Smooth muscle cell (in vitro differentiated cells): ENCODE results near the gene SBDS. TPM values are rescaled to one million over a fixed set of nuclear protein-coding genes. Genes with fewer than 3 reads are reported as not detected.

Experiments used
- DNase-seq: peaks from one replicate; lab custom pipeline; 2025; ENCODE audit not compliant: unreplicated experiment; lab: John Stamatoyannopoulos, UW
- H2AFZ ChIP-seq: fragments of 200-600 bp; sonication (generic); 2 replicates; pipeline ENCODE4 v1.6.0; 2016; ENCODE audit warnings: antibody characterized with exemption, low read depth, mild to moderate bottlenecking
- H3F3A ChIP-seq: fragments of 200-600 bp; sonication (generic); 2 replicates; pipeline ENCODE4 v1.6.0; 2017; ENCODE audit warnings: antibody characterized with exemption, low read depth
- H3K27ac ChIP-seq: fragments of 200-600 bp; sonication (generic); 2 replicates; pipeline ENCODE4 v1.5.1; 2016; ENCODE audit warnings: low read depth, mild to moderate bottlenecking
- H3K27me3 ChIP-seq: fragments of 200-600 bp; sonication (generic); 2 replicates; pipeline ENCODE4 v1.6.1; 2016; ENCODE audit warnings: low read depth, mild to moderate bottlenecking
- H3K36me3 ChIP-seq: fragments of 200-600 bp; sonication (generic); 2 replicates; pipeline ENCODE4 v1.5.1; 2016; ENCODE audit warnings: low read depth
- H3K4me1 ChIP-seq: fragments of 200-600 bp; sonication (generic); 2 replicates; pipeline ENCODE4 v1.5.1; 2016; ENCODE audit warnings: low read depth
- H3K4me2 ChIP-seq: fragments of 200-600 bp; sonication (generic); 2 replicates; pipeline ENCODE4 v1.6.0; 2016; ENCODE audit warnings: mild to moderate bottlenecking
- H3K4me3 ChIP-seq: fragments of 200-600 bp; sonication (generic); 2 replicates; pipeline ENCODE4 v1.5.1; 2016; ENCODE audit warnings: mild to moderate bottlenecking
- H3K79me2 ChIP-seq: fragments of 200-600 bp; sonication (generic); 2 replicates; pipeline ENCODE4 v1.6.0; 2016; ENCODE audit warnings: low read depth, mild to moderate bottlenecking
- H3K9ac ChIP-seq: fragments of 200-600 bp; sonication (generic); 2 replicates; pipeline ENCODE4 v1.6.0; 2016; ENCODE audit warnings: low read depth
- H3K9me3 ChIP-seq: fragments of 200-600 bp; sonication (generic); replicated peaks from 2 replicates; pipeline ENCODE4 v1.5.1; 2016; ENCODE audit warnings: low read depth
- H4K20me1 ChIP-seq: fragments of 200-600 bp; sonication (generic); 2 replicates; pipeline ENCODE4 v1.6.0; 2016; ENCODE audit warnings: low read depth
- CTCF ChIP-seq: fragments of 200-600 bp; sonication (generic); IDR thresholded peaks from 2 replicates; pipeline ENCODE4 v1.5.1; 2017; ENCODE audit warnings: borderline replicate concordance, mild to moderate bottlenecking, antibody characterized with exemption; ENCODE audit not compliant: insufficient read depth, poor library complexity, severe bottlenecking
- WGBS: methylation state at CpG from one replicate; pipeline ENCODE4 v1.1.7; 2016; ENCODE audit warnings: low lambda C conversion rate; 5-methylcytosine and 5-hydroxymethylcytosine counted together
- polyA plus RNA-seq: library from polyadenylated mRNA; unstranded; fragments of >200 nt; fragmentation: Nextera tagmentation; extraction: Ambion mirVana; gene quantifications from 2 replicates; pipeline ENCODE4 v1.2.1, GENCODE V29; 2016
- total RNA-seq: library from RNA; depleted of rRNA; stranded (reverse); fragments of >200 nt; gene quantifications from 2 replicates; pipeline ENCODE4 v1.2.3, GENCODE V29; 2014

The SBDS gene
- total and polyA plus RNA-seq, 2 experiments from 2014 or later: 107 to 133 TPM

- Histone ChIP-seq H3K9ac (no peak overlapping the region), H4K20me1 (peaks cover 26% of the 10 kb centered on the region), H3F3A (no peaks in the 10 kb centered on the region), H3K79me2 (peaks cover 3% of the 10 kb centered on the region), H3K27ac (peak overlapping the region; percentile 71), H3K9me3 (no peaks in the 10 kb centered on the region), H3K4me1 (no peaks in the 10 kb centered on the region), H3K4me3 (no peak overlapping the region), H3K4me2 (no peak overlapping the region), H3K27me3 (no peaks in the 10 kb centered on the region), H3K36me3 (peaks cover 4% of the 10 kb centered on the region), H2AFZ (no peak overlapping the region)
- DNase-seq: no peak
- no peak for TF ChIP-seq CTCF
- WGBS: 84% methylated on average over 3 of the region's 3 CpGs
These were observed 45.1 kb downstream of the SBDS start for GRCh38 chr7:66950311-66950710.

- Histone ChIP-seq H3K79me2 (peaks cover 14% of the 10 kb centered on the region), H4K20me1 (peaks cover 33% of the 10 kb centered on the region), H3K36me3 (peaks cover 9% of the 10 kb centered on the region), H3K27ac (no peak overlapping the region), H3K4me2 (no peak overlapping the region), H3K4me1 (no peaks in the 10 kb centered on the region), H2AFZ (no peak overlapping the region), H3K27me3 (no peaks in the 10 kb centered on the region), H3F3A (no peaks in the 10 kb centered on the region), H3K4me3 (no peak overlapping the region), H3K9me3 (no peaks in the 10 kb centered on the region), H3K9ac (no peak overlapping the region)
- no peak for TF ChIP-seq CTCF
- 98% methylated on average over 19 of the region's 19 CpGs for WGBS
- no peak for DNase-seq
These were observed 46.8 kb downstream of the SBDS start for GRCh38 chr7:66948480-66949109.

- no peaks in the 10 kb centered on the region for H3K9me3 ChIP-seq
- H3K27ac ChIP-seq: no peak overlapping the region
- no peak for TF ChIP-seq CTCF
- H3K4me1 ChIP-seq: no peaks in the 10 kb centered on the region
- WGBS: 93% methylated on average over 2 of the region's 2 CpGs
- no peaks in the 10 kb centered on the region for H3K27me3 ChIP-seq
- peaks cover 25% of the 10 kb centered on the region for H3K79me2 ChIP-seq
- no peak for DNase-seq
- H3K4me2 ChIP-seq: no peak overlapping the region
- H3K9ac ChIP-seq: no peak overlapping the region
- H3F3A ChIP-seq: no peaks in the 10 kb centered on the region
- peaks cover 43% of the 10 kb centered on the region for H4K20me1 ChIP-seq
- H3K4me3 ChIP-seq: no peak overlapping the region
- peaks cover 10% of the 10 kb centered on the region for H3K36me3 ChIP-seq
- H2AFZ ChIP-seq: no peak overlapping the region
These were observed 48.8 kb downstream of the SBDS start for GRCh38 chr7:66946545-66946944.

GRCh38 chr7:66939325-66939724 is 56.1 kb downstream of the SBDS start:
- Histone ChIP-seq H3K4me1 (no peaks in the 10 kb centered on the region), H3F3A (no peaks in the 10 kb centered on the region), H3K27me3 (no peaks in the 10 kb centered on the region), H3K9ac (no peak overlapping the region), H3K4me3 (no peak overlapping the region), H3K27ac (no peak overlapping the region), H2AFZ (no peak overlapping the region), H4K20me1 (peaks cover 88% of the 10 kb centered on the region), H3K9me3 (no peaks in the 10 kb centered on the region), H3K36me3 (peaks cover 5% of the 10 kb centered on the region), H3K79me2 (peaks cover 78% of the 10 kb centered on the region), H3K4me2 (no peak overlapping the region)
- no peak for TF ChIP-seq CTCF
- WGBS: 96% methylated on average over 4 of the region's 4 CpGs
- DNase-seq: no peak
